GM18520 (cell line): ENCODE measurements around the gene PLD4.
"Not testable (repeated sequence)": the region's sequence is repeated elsewhere in the genome, so short reads cannot be mapped to it uniquely, and the experiment has no call there.

Experiments used
- ATAC-seq: cut with Tn5 transposase; IDR thresholded peaks from one replicate; pipeline ENCODE4 v1.9.1; 2021; ENCODE audit not compliant: unreplicated experiment

Gene PLD4, protein sequence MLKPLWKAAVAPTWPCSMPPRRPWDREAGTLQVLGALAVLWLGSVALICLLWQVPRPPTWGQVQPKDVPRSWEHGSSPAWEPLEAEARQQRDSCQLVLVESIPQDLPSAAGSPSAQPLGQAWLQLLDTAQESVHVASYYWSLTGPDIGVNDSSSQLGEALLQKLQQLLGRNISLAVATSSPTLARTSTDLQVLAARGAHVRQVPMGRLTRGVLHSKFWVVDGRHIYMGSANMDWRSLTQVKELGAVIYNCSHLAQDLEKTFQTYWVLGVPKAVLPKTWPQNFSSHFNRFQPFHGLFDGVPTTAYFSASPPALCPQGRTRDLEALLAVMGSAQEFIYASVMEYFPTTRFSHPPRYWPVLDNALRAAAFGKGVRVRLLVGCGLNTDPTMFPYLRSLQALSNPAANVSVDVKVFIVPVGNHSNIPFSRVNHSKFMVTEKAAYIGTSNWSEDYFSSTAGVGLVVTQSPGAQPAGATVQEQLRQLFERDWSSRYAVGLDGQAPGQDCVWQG

DNA sequence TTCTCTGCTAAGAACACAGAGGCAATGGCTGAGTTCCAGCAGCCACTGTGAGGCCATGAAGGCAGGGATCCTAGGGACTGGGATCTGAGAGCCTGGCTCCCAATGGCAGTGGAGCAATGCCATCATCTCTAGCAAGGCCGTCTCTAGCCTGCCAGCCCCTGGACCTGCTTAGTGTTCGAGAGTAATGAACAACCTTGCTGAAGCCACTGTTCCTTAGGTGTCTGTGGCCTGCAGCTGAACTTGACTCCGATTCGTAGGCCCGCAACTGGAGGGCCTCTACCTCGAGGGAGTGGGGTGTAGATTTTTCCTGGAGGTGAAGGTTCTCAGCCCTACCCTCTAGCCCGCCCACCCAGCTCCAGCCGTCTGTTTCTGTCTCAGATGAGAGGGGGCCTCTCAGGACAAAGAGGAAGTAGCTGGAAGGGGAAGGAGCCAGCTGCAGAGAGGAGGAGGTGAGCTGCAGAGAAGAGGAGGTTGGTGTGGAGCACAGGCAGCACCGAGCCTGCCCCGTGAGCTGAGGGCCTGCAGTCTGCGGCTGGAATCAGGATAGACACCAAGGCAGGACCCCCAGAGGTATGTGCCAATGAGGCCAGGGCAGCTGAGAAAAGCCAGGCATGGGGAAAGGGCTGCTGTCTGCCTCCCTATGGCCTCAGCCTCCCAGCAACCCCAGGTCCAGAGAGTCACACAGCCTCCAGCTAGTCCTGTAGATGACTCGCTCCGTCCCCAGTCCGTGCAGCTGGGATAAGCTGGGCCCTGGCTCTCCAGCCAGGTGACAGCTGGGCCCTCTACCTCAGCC, at the start of gene PLD4:
TSS of gene PLD4 (plus strand) at position 459 of the 793 bp plus-strand sequence. CDS start 2,262 bp downstream, outside the sequence.
- no peak for ATAC-seq

GRCh38 chr14:104875412-104875751, 49.3 kb upstream of the PLD4 start:
- no peak for ATAC-seq

GRCh38 chr14:104875811-104876210, 48.9 kb upstream of the PLD4 start:
- no peak for ATAC-seq

- no peak for ATAC-seq
Measured at GRCh38 chr14:104876251-104876699, 48.4 kb upstream of the PLD4 start.

DNA sequence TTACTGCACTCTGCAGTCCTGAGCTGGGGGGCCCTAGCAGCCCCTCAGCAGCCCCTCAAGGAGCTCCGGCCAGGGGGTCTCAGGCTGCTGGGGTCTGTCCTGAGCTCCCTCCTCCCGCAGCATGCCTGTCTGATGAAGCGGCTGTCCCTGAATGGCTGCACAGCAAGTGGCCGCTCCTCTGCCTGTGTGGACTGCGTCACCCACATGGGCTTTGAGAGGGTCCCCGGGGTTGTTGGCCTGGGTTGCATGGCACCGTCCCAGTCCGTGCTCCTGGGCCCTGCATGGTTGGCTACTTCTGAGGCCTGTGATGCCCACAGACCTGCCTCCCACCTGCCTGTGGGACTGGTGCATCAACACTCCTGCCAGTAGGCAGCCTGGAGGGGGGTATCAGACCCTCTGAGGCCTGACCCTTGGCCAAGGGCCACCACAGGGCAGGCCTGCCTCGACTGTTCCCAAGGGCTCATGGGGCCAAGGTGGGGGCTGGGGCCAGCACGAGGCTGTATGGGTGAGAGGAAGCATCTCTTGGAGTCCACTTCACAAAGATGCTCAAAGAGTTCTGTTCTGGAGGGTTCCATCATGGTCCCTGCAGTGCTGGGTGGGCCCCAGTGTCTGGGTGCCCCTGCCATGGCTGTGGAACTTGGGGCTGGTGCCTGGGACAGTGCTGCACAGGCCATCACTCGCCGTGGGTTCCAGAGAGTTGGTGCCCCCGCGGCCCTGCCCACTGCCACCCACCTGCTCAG, 47.4 kb upstream of the PLD4 start:
- no peak for ATAC-seq

DNA sequence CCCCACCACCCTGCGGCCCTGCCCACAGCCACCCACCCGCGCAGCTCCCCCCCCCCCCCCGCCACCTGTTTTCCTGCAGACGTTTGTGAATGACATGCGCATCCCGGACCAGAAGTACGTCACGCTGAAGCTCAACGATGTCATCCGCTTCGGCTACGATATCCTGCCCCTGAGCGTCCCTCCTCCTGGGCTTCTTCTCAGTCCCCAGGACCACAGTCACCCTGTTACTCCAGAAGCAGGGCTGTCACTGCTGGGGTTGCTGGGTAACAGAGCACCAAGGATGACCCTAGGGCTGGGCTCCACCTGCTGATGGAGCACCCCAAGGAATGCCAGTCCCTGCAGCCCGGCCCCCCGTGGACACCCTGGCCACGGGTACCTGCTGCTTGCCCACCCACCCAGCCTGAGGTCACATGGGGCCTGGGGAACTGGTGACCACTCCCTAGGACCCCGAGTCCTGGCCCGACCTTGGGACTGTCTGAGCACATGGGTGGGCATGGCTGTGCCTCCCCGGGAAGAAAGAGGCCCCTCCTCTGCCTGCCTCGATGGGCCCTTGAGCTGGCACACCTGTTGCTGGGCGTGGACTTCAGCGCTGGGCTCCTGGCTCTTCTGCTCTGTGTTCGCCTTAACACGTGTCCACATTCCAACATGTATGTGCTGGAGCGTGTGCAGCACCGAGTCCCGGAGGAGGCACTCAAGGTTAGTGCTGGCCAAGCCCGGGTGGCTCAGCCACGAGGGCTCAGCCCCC, 46.7 kb upstream of the PLD4 start:
- ATAC-seq: no peak

DNA sequence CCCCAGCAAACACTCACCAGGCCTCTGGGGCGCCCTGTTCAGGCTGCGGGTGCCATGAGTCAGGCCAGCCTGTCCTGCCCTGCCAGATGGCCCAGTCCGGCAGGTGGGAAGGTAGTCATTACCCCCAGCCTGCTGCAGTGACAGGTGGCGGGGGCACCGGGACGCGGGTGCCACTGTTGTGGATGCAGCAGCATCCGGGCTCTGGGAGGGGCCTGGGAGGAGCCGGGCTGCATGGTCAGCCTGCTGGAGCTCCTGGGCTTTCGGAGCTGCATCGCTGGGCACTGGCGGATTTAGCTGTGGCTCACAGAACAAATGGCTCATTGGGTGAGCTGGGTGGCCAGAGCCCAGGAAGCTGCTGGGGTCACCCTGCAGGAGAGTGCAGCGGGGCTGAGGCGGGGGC, 46.1 kb upstream of the PLD4 start:
- no peak for ATAC-seq

- ATAC-seq: no peak
Measured at GRCh38 chr14:104879201-104879982, 45.3 kb upstream of the PLD4 start.

DNA sequence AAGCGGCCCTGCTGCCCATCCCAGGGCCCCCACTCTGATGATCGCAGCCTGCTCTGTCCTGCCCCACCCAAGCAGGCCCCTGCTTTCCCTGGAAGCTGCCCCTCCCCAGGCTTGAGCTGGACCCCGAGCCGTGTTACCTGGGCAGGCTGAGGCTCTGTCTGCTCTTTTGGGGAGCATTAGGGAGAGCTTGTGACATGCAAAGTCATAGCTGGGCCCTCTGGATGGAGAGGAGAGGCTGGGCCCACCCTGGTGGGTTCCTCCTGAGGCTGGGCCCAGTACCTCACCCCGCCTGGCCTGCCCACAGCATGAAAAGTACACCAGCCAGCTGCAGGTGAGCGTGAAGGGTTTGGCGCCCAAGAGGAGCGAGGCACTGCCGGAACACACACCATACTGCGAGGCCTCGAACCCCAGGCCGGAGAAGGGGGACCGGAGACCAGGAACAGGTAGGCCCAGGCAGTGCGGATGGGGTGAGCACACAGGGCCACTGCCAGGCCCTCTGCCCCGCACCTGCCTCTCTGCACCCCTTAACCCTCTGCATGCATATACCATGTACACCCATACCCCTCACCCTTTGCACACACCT, 44.6 kb upstream of the PLD4 start:
- no peak for ATAC-seq

DNA sequence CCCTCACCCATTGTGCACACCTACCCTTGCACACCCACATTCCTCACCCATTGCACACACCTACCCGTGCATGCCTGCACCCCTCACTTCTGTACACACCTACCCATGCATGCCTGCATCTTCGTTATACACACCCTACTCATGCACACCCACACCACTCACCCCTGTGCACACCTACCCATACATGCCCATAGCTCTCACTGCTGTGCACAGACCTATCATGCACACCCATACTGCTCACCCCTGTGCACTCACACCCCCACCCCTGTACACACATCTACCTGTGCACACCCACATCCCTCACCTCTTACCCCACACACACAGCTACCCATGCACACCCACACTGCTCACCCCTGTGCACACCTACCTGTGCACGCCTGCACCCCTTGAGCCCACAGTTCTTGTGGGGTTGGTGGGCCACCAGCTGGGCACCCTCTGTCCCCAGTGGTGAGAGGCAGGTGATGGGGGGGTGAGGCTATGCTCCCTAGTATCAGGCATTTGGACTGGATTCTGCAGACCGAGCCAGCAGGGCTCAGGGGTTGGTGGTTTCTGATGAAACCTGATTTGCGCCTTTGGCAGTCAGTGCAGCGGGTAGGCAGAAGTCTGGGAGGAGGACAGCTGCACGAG, 44.0 kb upstream of the PLD4 start:
- ATAC-seq: no peak

DNA sequence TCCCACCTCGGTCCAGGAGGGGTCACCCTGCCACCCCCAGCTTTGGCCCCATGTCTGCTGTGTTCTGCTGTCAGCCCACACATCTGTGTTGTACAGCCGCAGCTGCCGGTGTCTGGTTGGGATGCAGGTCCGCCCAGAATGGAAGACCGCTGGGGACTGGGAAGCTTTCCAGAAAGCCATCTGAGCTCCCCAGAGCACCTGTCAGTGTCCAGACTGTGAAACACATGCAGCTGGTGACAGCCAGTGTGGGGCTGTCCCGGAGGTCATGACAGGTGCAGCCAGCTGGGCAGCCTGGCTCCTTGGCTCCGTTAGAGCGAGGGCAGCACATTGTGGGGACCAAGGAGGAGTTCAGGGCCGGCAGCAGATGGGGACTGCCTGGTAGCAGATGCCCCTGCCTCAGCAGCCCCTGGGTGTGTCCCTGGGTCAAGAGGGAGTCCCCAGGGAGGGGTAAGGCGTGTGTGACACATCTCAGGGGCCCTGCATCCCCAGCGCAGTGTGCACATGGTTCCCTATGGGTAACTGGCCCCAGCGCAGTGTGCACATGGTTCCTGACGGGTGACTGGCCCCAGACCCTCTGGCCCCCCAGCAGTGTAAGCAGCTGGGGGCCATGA, 43.2 kb upstream of the PLD4 start:
- ATAC-seq: no peak

GRCh38 chr14:104882325-104882973, 42.2 kb upstream of the PLD4 start:
- no peak for ATAC-seq

- no peak for ATAC-seq
Measured at GRCh38 chr14:104882991-104883660, 41.6 kb upstream of the PLD4 start.

- ATAC-seq: no peak
Measured at GRCh38 chr14:104883681-104884361, 40.9 kb upstream of the PLD4 start.

DNA sequence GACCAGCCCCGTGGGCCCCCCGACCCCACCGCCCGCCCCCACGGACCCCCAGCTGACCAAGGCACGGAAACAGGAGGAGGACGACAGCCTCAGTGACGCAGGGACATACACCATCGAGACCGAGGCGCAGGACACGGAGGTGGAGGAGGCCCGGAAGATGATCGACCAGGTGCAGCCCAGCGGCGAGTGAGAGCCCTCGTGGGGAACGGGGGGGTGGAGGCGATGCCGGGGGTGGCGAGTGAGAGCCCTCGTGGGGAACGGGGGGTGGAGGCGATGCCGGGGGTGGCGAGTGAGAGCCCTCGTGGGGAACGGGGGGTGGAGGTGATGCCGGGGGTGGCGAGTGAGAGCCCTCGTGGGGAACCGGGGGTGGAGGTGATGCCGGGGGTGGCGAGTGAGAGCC, 40.3 kb upstream of the PLD4 start:
- not testable (repeated sequence) for ATAC-seq

DNA sequence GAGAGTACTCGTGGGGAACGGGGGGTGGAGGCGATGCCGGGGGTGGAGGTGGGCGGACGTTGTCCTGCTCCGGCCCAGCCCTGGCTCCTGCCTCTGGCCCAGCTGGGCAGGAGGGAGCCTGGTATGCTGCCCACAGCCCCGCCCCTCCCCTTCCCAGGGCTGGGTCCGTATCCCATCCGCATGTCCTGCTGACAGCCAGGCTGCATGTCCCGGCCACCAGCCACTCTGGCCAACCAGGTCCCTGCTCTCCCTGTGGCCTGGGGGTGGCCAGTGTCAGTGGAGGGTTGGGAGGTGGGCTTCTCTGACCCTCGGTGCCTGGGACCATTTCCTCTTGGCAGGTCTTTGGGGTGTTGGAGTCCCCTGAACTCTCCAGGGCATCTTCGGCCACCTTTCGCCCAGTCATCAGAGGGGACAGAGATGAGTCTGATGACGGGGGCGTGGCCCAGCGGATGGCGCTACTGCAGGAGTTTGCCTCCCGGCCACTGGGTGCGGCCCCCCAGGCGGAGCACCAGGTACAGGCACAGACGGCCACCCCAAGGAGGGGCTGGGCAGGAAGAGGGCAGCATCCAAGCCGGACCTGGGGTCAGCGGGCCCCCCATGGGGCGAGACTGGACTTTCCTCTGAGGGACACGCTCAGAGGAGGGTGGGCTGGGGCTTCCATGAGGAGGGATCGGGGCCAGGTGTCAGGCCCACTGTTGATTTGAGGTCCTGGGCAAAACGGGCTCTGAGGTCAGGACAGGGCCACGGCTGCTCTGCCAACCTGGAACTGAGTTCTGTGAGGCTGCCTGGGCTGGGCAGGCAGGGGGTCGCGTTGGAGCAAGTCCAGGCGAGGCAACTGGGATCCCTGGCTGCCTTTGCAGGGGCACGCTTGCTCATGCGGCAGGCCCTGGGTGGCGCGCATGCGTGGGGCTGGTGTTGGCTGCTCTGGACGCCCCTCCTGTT, 39.4 kb upstream of the PLD4 start:
- no peak for ATAC-seq
